CD4-positive, alpha-beta T cell treated with Interleukin-2 at 100 ng/mL for 4 hours (primary cell): Measurements from ENCODE around the gene HDAC9.
"Not testable (repeated sequence)": the region's sequence is repeated elsewhere in the genome, so short reads cannot be mapped to it uniquely, and the experiment has no call there.

Source experiments
- DNase-seq: peaks from one replicate; pipeline ENCODE4 v3.0.0-alpha.2; 2020; ENCODE audit warnings: low spot score

HDAC9 gene

GRCh38 chr7:18727115-18727870, 231.7 kb downstream of the HDAC9 start:
- no peak for DNase-seq

GRCh38 chr7:18736012-18736411, 240.5 kb downstream of the HDAC9 start:
- DNase-seq, result not testable (repeated sequence)

- DNase-seq, result no peak
Observed at GRCh38 chr7:18740579-18740988, 245.0 kb downstream of the HDAC9 start.

- no peak for DNase-seq
Observed at GRCh38 chr7:18753972-18754610, 258.5 kb downstream of the HDAC9 start.

GRCh38 chr7:18754766-18755165, 259.2 kb downstream of the HDAC9 start:
- DNase-seq, result no peak

GRCh38 chr7:18755793-18756192, 260.2 kb downstream of the HDAC9 start:
- no peak for DNase-seq

GRCh38 chr7:18756378-18757050, 261.0 kb downstream of the HDAC9 start:
- no peak for DNase-seq

- no peak for DNase-seq
Observed at GRCh38 chr7:18760046-18760445, 264.5 kb downstream of the HDAC9 start.

GRCh38 chr7:18760631-18761445, 265.3 kb downstream of the HDAC9 start:
- no peak for DNase-seq

- DNase-seq, result no peak
Observed at GRCh38 chr7:18762189-18762588, 266.6 kb downstream of the HDAC9 start.

- no peak for DNase-seq
Observed at GRCh38 chr7:18768256-18768655, 272.7 kb downstream of the HDAC9 start.

GRCh38 chr7:18770154-18770811, 274.7 kb downstream of the HDAC9 start:
- DNase-seq, result no peak

- DNase-seq, result no peak
Observed at GRCh38 chr7:18770822-18771221, 275.3 kb downstream of the HDAC9 start.

GRCh38 chr7:18771834-18772566, 276.5 kb downstream of the HDAC9 start:
- no peak for DNase-seq

- no peak for DNase-seq
Observed at GRCh38 chr7:18772567-18772965, 277.0 kb downstream of the HDAC9 start.

- no peak for DNase-seq
Observed at GRCh38 chr7:18777314-18777713, 281.8 kb downstream of the HDAC9 start.

GRCh38 chr7:18778594-18778993, 283.0 kb downstream of the HDAC9 start:
- DNase-seq, result no peak

- no peak for DNase-seq
Observed at GRCh38 chr7:18780266-18780665, 284.7 kb downstream of the HDAC9 start.

- DNase-seq, result no peak
Observed at GRCh38 chr7:18780938-18781337, 285.4 kb downstream of the HDAC9 start.

GRCh38 chr7:18786196-18786727, 290.7 kb downstream of the HDAC9 start:
- DNase-seq, result no peak

GRCh38 chr7:18786796-18787195, 291.2 kb downstream of the HDAC9 start:
- DNase-seq, result no peak
